Activated naive CD8-positive, alpha-beta T cell (primary cell): ENCODE results near the gene B3GALT6.
A peak's percentile ranks its signal among the peaks of the same experiment; 100 is the strongest.

Source experiments
- H3K27ac Mint-ChIP-seq: one replicate; pipeline ENCODE4 v1.8.0; 2021; ENCODE audit warnings: mixed read lengths
- H3K27me3 Mint-ChIP-seq: one replicate; pipeline ENCODE4 v1.8.0; 2021; ENCODE audit warnings: mixed read lengths
- H3K36me3 Mint-ChIP-seq: one replicate; pipeline ENCODE4 v1.8.0; 2021; ENCODE audit warnings: mixed read lengths
- H3K4me1 Mint-ChIP-seq: one replicate; pipeline ENCODE4 v1.8.0; 2021; ENCODE audit warnings: low read depth, mixed read lengths
- H3K4me3 Mint-ChIP-seq: one replicate; pipeline ENCODE4 v1.8.0; 2021; ENCODE audit warnings: mild to moderate bottlenecking, mixed read lengths
- H3K9me3 Mint-ChIP-seq: one replicate; pipeline ENCODE4 v1.8.0; 2021; ENCODE audit warnings: low read depth, mixed read lengths

B3GALT6 gene

DNA sequence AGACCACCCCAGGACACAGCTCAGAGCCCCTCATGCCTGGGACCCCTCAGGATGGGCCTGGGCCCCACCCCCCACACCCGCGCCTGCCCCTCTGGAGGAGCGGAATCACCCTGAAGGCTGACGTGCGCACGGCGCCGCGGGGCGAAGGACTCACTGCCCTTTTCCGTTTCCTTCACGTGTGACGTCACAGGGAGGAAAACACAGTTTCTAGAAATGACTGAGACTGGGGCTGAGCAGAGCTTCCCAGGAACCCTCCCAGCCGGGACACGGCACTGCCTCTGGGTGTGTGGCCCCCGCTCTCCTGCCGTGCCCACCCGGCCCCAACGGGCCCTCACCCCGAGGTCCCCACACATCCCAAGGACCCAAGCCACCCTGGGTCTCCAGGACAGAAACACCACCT lies 12.7 kb upstream of the B3GALT6 start:
- Mint-ChIP-seq H3K36me3 (peaks cover 8% of the 10 kb centered on the region), H3K27ac (no peak overlapping the region), H3K9me3 (no peaks in the 10 kb centered on the region), H3K4me3 (no peak overlapping the region), H3K27me3 (no peaks in the 10 kb centered on the region), H3K4me1 (peaks cover 20% of the 10 kb centered on the region)

GRCh38 chr1:1220197-1220596 lies 11.8 kb upstream of the B3GALT6 start:
- Mint-ChIP-seq H3K4me3 (no peak overlapping the region), H3K9me3 (no peaks in the 10 kb centered on the region), H3K27me3 (no peaks in the 10 kb centered on the region), H3K27ac (no peak overlapping the region), H3K36me3 (peaks cover 8% of the 10 kb centered on the region), H3K4me1 (peaks cover 15% of the 10 kb centered on the region)

- H3K27me3 Mint-ChIP-seq = no peaks in the 10 kb centered on the region
Measured at GRCh38 chr1:1221887-1222574, 10.0 kb upstream of the B3GALT6 start.

GRCh38 chr1:1222575-1223225 lies 9.3 kb upstream of the B3GALT6 start:
- Mint-ChIP-seq H3K4me1 (peaks cover 8% of the 10 kb centered on the region), H3K36me3 (peaks cover 3% of the 10 kb centered on the region), H3K27ac (no peak overlapping the region), H3K27me3 (no peaks in the 10 kb centered on the region), H3K4me3 (no peak overlapping the region), H3K9me3 (no peaks in the 10 kb centered on the region)

More at GRCh38 chr1:1221887-1222574, 10.0 kb upstream of the B3GALT6 start:
- Mint-ChIP-seq H3K36me3 (peaks cover 3% of the 10 kb centered on the region), H3K4me1 (peaks cover 10% of the 10 kb centered on the region), H3K4me3 (no peak overlapping the region), H3K9me3 (no peaks in the 10 kb centered on the region), H3K27ac (no peak overlapping the region)

- Mint-ChIP-seq H3K9me3 (no peaks in the 10 kb centered on the region), H3K4me1 (peaks cover 7% of the 10 kb centered on the region), H3K27me3 (no peaks in the 10 kb centered on the region), H3K36me3 (peaks cover 3% of the 10 kb centered on the region), H3K4me3 (no peak overlapping the region), H3K27ac (no peak overlapping the region)
Measured at GRCh38 chr1:1223321-1223720, 8.7 kb upstream of the B3GALT6 start.

GRCh38 chr1:1223891-1224290 lies 8.1 kb upstream of the B3GALT6 start:
- Mint-ChIP-seq H3K27me3 (no peaks in the 10 kb centered on the region), H3K4me1 (peaks cover 8% of the 10 kb centered on the region), H3K4me3 (no peak overlapping the region), H3K36me3 (peaks cover 3% of the 10 kb centered on the region), H3K9me3 (no peaks in the 10 kb centered on the region), H3K27ac (no peak overlapping the region)

- H3K4me1 Mint-ChIP-seq = peaks cover 18% of the 10 kb centered on the region
- H3K4me3 Mint-ChIP-seq = no peak overlapping the region
- no peaks in the 10 kb centered on the region for H3K9me3 Mint-ChIP-seq
- no peaks in the 10 kb centered on the region for H3K27me3 Mint-ChIP-seq
- H3K27ac Mint-ChIP-seq = no peak overlapping the region
- peaks cover 3% of the 10 kb centered on the region for H3K36me3 Mint-ChIP-seq
Measured at GRCh38 chr1:1225238-1225845, 6.7 kb upstream of the B3GALT6 start.

- Mint-ChIP-seq H3K4me3 (no peak overlapping the region), H3K36me3 (peaks cover 6% of the 10 kb centered on the region), H3K4me1 (peaks cover 22% of the 10 kb centered on the region), H3K27ac (no peak overlapping the region), H3K9me3 (no peaks in the 10 kb centered on the region), H3K27me3 (no peaks in the 10 kb centered on the region)
Measured at GRCh38 chr1:1225913-1226312, 6.1 kb upstream of the B3GALT6 start.

GRCh38 chr1:1226566-1227362 lies 5.3 kb upstream of the B3GALT6 start:
- Mint-ChIP-seq H3K4me3 (no peak overlapping the region), H3K27me3 (no peaks in the 10 kb centered on the region), H3K9me3 (no peaks in the 10 kb centered on the region), H3K4me1 (peaks cover 23% of the 10 kb centered on the region), H3K27ac (no peak overlapping the region), H3K36me3 (peaks cover 6% of the 10 kb centered on the region)

- H3K36me3 Mint-ChIP-seq = peaks cover 6% of the 10 kb centered on the region
- H3K27ac Mint-ChIP-seq = no peak overlapping the region
- H3K4me1 Mint-ChIP-seq = peaks cover 23% of the 10 kb centered on the region
- H3K4me3 Mint-ChIP-seq = no peak overlapping the region
- no peaks in the 10 kb centered on the region for H3K27me3 Mint-ChIP-seq
- H3K9me3 Mint-ChIP-seq = no peaks in the 10 kb centered on the region
Measured at GRCh38 chr1:1227386-1227785, 4.7 kb upstream of the B3GALT6 start.

GRCh38 chr1:1228187-1228586 lies 3.9 kb upstream of the B3GALT6 start:
- no peak overlapping the region for H3K27ac Mint-ChIP-seq

GRCh38 chr1:1228596-1229321 lies 3.3 kb upstream of the B3GALT6 start:
- H3K27me3 Mint-ChIP-seq = no peaks in the 10 kb centered on the region
- no peak overlapping the region for H3K4me3 Mint-ChIP-seq
- no peak overlapping the region for H3K27ac Mint-ChIP-seq
- H3K4me1 Mint-ChIP-seq = peaks cover 27% of the 10 kb centered on the region
- peaks cover 6% of the 10 kb centered on the region for H3K36me3 Mint-ChIP-seq
- no peaks in the 10 kb centered on the region for H3K9me3 Mint-ChIP-seq

More at GRCh38 chr1:1228187-1228586, 3.9 kb upstream of the B3GALT6 start:
- Mint-ChIP-seq H3K9me3 (no peaks in the 10 kb centered on the region), H3K27me3 (no peaks in the 10 kb centered on the region), H3K4me3 (no peak overlapping the region), H3K4me1 (peaks cover 23% of the 10 kb centered on the region), H3K36me3 (peaks cover 2% of the 10 kb centered on the region)

DNA sequence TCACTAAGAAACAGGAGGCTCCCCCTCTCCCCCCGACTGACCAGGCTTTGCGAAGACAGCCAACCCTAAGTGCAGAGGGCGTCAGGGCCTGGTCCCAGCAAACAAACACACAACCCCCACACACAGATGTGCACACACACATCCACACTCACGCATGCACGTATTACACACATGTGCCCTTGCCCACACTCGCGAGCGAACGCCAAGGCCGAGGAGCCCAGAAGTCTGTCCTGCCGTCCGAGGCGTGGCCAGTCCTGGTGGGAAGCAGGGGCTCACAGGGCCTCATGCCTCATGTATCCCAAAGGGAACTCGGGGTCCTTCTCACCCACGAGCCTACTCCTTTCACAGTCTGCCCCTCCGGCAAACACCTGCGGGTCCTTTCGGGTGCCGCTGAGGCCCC lies 2.3 kb upstream of the B3GALT6 start:
- peaks cover 6% of the 10 kb centered on the region for H3K36me3 Mint-ChIP-seq

GRCh38 chr1:1230656-1231399 lies 1.2 kb upstream of the B3GALT6 start:
- Mint-ChIP-seq H3K36me3 (peaks cover 6% of the 10 kb centered on the region), H3K4me3 (peak overlapping the region; percentile 97), H3K27me3 (no peaks in the 10 kb centered on the region), H3K27ac (peak overlapping the region; percentile 89), H3K9me3 (no peaks in the 10 kb centered on the region), H3K4me1 (peaks cover 32% of the 10 kb centered on the region)

More for the DNA sequence above, 2.3 kb upstream of the B3GALT6 start:
- H3K4me3 Mint-ChIP-seq = peak overlapping the region; percentile 97
- H3K4me1 Mint-ChIP-seq = peaks cover 35% of the 10 kb centered on the region
- peak overlapping the region; percentile 66 for H3K27ac Mint-ChIP-seq
- no peaks in the 10 kb centered on the region for H3K9me3 Mint-ChIP-seq
- H3K27me3 Mint-ChIP-seq = no peaks in the 10 kb centered on the region
